ENCODE data around the gene LMO3.

- TF ChIP-seq CTCF (IDR thresholded peaks at IDR 0.05) (no peak), POLR2A (IDR thresholded peaks at IDR 0.05) (no peak), POLR2AphosphoS5 (IDR thresholded peaks at IDR 0.05) (no peak), EP300 (IDR thresholded peaks at IDR 0.05) (no peak)
Measured at GRCh38 chr12:16509411-16509810, 96.6 kb downstream of the LMO3 start.
